NCI-H2227 (cell line): ENCODE measurements around the gene SLC25A23.

ENCODE experiments used
- DNase-seq: peaks from one replicate; lab custom pipeline; 2025; ENCODE audit not compliant: unreplicated experiment; lab: John Stamatoyannopoulos, UW

The SLC25A23 gene

GRCh38 chr19:6425732-6426620, 33.6 kb downstream of the SLC25A23 start:
- no peak for DNase-seq

GRCh38 chr19:6424939-6425731, 34.5 kb downstream of the SLC25A23 start:
- peak; percentile 98 for DNase-seq

DNA sequence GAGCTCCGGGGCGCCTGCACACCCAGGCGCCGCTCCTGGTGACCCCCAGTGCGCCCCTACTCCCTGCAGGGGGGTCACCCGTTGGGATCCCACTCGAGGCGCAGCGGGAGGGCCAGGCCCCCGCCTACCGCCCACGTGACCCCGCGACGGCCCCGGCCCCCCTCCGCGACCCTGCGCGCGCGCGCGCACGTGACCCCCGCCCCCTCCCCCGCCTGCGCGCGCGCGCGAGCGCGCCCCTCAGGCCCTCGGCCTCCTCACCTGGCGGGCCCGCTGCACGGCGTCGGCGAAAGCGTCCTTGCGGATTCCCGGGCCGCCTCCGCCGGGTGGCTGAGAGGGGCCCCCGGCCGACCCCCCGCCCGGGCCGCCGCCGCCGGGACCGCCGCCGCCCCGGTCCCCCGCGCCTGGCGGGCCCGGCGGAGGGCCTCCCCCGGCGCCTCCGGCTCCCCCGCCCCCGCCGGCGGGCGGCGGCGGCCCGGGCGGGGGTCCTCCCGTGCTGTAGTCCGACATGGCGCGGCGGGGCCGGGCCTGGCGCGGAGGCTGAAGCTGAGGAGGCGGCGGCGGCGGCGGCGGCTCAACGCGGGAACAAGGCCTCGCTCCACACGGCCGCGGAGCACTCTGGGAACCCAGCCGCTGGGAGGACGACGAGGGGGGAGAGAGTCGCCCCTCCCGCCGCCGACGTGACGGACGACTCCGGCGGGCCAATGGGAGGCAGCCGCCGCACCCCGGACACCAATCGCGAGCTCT, 35.2 kb downstream of the SLC25A23 start, which contains the start of gene KHSRP:
KHSRP (minus strand) TSS at position 617 of the 744 bp plus-strand sequence; CDS start at position 507, 110 bp downstream.
- peak; percentile 40 for DNase-seq

DNA sequence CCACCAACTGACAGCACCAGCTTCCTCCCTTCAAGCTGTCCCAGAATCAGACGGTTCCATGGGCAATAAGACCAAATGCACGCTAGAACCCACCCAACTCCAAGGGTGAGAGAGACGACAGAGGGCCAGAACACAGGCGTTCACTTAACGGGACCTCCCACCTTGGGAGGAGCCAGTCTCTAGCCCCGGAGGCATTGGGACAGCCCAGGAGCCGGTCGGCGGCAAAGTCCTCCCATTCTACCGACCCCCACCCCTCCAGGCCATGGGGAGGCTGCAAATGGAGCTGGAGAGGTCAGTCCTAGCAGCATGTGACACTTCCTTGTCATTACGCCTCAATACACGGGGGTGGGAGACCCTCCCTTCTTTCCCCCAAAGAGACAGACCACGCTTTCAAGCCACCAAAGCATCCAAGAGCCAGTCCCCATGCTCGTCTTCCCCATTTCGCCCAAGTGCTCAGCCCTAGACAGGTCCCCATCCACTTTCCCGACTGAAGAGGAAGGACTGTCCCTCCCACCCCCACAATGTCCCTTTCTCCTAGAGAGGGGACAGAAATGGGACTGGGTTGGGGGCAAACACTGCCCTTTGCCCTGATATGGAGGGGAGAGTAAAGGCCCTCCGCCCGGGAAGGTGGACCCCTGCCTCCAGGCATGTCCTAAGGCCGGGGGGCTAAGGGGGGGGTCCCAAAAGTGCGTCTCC, 35.9 kb downstream of the SLC25A23 start:
- peak; percentile 50 for DNase-seq

- no peak for DNase-seq
These were observed 38.2 kb downstream of the SLC25A23 start for GRCh38 chr19:6421075-6422014.

- no peak for DNase-seq
These were observed 41.0 kb downstream of the SLC25A23 start for GRCh38 chr19:6418562-6418932.

GRCh38 chr19:6417713-6418561, 41.7 kb downstream of the SLC25A23 start:
- DNase-seq: no peak

- DNase-seq: no peak
These were observed 42.8 kb downstream of the SLC25A23 start for GRCh38 chr19:6416658-6417405.

DNA sequence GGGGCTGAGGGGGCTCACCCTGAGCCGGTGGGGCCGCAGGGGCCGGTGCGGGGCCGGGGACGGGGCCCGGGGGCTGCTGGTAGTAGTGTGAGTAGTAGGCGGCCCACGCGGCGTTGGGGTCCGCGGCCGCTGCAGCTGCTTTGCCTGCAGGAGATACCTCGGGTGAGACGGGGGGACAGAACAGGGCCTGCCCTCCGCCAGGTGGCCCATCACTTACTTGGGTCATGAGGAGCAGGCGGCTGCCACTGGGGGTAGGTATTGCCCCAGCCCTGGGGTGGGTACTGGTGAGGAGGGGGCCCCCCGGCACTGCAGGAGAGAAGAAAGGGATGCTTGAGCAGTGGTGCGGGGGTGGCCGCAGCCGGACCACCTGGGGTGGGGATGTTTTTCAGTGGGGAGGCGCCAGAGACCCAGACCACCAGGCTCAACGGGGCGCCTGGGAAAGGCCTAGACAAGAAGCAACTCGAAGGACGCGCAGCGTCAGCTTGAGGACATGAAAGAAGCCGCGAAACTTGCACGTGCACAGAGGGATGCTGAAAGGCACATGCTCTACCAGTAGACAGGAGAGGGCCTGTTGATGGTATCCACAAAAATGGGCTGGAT, 43.9 kb downstream of the SLC25A23 start:
- DNase-seq: no peak

- DNase-seq: no peak
These were observed 44.6 kb downstream of the SLC25A23 start for GRCh38 chr19:6414793-6415590.

- no peak for DNase-seq
These were observed 45.6 kb downstream of the SLC25A23 start for GRCh38 chr19:6413721-6414643.

DNA sequence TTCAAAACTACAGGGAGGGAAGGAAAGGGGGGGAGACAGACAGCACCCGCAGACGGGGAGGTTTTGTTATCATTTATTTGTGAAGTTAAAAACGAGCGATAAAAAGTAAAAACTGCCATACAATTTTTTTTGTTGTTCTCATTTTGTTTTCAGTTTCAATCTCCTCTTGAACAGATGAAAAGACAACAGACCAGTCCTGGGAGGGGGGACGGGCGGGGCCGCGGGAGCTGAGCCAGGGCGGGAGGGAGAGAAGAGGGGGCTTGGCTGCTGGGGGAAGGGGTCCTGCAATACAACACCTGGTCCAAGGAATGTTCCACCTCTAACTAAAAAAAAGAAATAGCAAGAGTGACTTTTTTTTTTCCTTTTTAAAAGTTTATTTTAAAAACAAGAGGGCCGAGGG, 46.3 kb downstream of the SLC25A23 start:
- no peak for DNase-seq

- DNase-seq: peak; percentile 14
These were observed 47.0 kb downstream of the SLC25A23 start for GRCh38 chr19:6412447-6413091.

DNA sequence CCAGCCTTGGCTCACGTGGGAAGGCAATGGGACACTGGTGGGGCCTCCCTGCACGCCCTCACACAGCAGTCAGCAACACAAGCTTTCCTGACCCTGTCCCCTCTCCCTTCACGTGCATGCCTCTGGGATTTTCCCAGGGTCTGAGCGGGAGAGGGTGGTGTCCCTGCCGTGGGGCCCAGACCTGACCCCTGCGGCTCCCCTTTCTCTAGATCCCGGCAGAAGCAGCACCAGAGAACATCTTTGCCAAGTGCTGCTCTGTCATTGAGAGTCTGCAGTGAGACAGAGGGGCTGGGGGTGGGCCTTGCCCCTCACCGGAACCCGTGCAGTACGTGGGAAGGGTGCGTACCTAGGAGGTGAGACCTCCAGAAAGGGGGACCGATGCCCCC, 47.5 kb downstream of the SLC25A23 start:
- DNase-seq: no peak

DNA sequence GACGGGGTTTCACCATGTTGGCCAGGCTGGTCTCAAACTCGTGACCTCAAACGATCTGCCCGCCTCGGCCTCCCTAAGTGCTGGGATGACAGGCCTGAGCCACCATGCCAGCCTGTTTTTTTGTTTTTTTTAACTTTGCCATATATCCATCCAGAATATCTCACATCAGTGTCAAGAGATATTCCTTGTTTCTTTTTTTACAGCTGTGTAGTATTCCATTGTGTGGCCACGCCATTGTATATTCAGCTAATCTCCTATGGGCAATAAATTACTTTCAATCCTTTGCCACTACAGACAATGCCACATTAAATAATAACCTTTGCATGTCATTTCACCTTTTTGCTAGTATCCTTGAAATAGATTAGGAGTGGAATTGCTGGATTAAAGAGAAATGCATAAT, 50.2 kb downstream of the SLC25A23 start:
- DNase-seq: no peak
